K562 (cell line): Measurements from ENCODE around the gene BRSK1. TPM values are rescaled to one million over a fixed set of nuclear protein-coding genes. Genes with fewer than 3 reads are reported as not detected.

ENCODE experiments used
- ARID1B ChIP-seq: fragments of 450-650 bp; IDR thresholded peaks from 2 replicates; pipeline ENCODE4 v1.6.1; 2016; ENCODE audit warnings: antibody characterized with exemption, mild to moderate bottlenecking, inconsistent platforms
- ATF1 ChIP-seq, 2 experiments: fragments of 450-650 bp in 1 of 2; IDR thresholded peaks; 2 replicates each; pipeline ENCODE4 v1.6.1; 2016; ENCODE audit warnings: missing compliant biosample characterization in 1 of 2, missing genetic modification characterization in 1 of 2
- CSDE1 ChIP-seq, 2 experiments: fragments of 450-650 bp; IDR thresholded peaks; 2 replicates each; pipeline ENCODE4 v1.6.1; 2016; ENCODE audit warnings: mild to moderate bottlenecking in 1 of 2
- DACH1 ChIP-seq: fragments of 450-650 bp; IDR thresholded peaks from 2 replicates; pipeline ENCODE4 v1.6.1; 2018; ENCODE audit not compliant: partially characterized antibody
- FIP1L1 ChIP-seq: fragments of 200-400 bp; formaldehyde crosslinking; IDR thresholded peaks from 2 replicates; pipeline ENCODE4 v1.6.1; 2018; ENCODE audit warnings: mild to moderate bottlenecking, low read depth, low read length; ENCODE audit not compliant: poor library complexity, severe bottlenecking
- FOSL1 ChIP-seq: fragments of 200-800 bp; sonication (Bioruptor generic); conservative IDR thresholded peaks from 2 replicates; pipeline ENCODE4 v1.6.1; 2016; ENCODE audit warnings: missing genetic modification characterization, missing compliant biosample characterization
- GATAD2A ChIP-seq: fragments of 450-650 bp; IDR thresholded peaks from 2 replicates; pipeline ENCODE4 v1.6.1; 2017
- HNRNPH1 ChIP-seq: fragments of 200-400 bp; formaldehyde crosslinking; optimal IDR thresholded peaks from 2 replicates; pipeline ENCODE3; 2017; ENCODE audit warnings: low read depth, mild to moderate bottlenecking, low read length, moderate library complexity
- HSF4 ChIP-seq: fragments of 250-450 bp; sonication (Bioruptor Pico); IDR thresholded peaks from 2 replicates; pipeline ENCODE4 v2.1.2; 2022; ENCODE audit warnings: mild to moderate bottlenecking, moderate library complexity, borderline replicate concordance
- KDM4B ChIP-seq, 2 experiments: fragments of 450-650 bp in 1 of 2; sonication (generic) in 1 of 2; IDR thresholded peaks; 2 replicates each; pipeline ENCODE4 v1.6.1; 2016 to 2017; ENCODE audit warnings: borderline replicate concordance in 2 of 2, antibody characterized with exemption in 1 of 2, low read depth in 1 of 2, mild to moderate bottlenecking in 1 of 2
- MAFF ChIP-seq: IDR thresholded peaks from 2 replicates; pipeline ENCODE4 v1.6.1; 2012; ENCODE audit warnings: low read length, improper control_type of control experiment
- MAFK ChIP-seq: IDR thresholded peaks from 2 replicates; pipeline ENCODE4 v1.6.1; 2011; ENCODE audit warnings: low read length, improper control_type of control experiment
- MTF1 ChIP-seq: fragments of 250-450 bp; sonication (Bioruptor Pico); IDR thresholded peaks from 2 replicates; pipeline ENCODE4 v1.9.0; 2021; ENCODE audit warnings: moderate library complexity, mild to moderate bottlenecking, inconsistent platforms, borderline replicate concordance
- NFATC3 ChIP-seq: fragments of 450-650 bp; IDR thresholded peaks from 2 replicates; pipeline ENCODE4 v1.6.1; 2017; ENCODE audit warnings: mild to moderate bottlenecking
- NFE2L1 ChIP-seq: fragments of 450-650 bp; IDR thresholded peaks from 2 replicates; pipeline ENCODE4 v1.6.1; 2016; ENCODE audit warnings: missing genetic modification characterization, low read depth, mild to moderate bottlenecking, missing compliant biosample characterization, moderate library complexity, borderline replicate concordance
- POLR2G ChIP-seq: fragments of 200-400 bp; formaldehyde crosslinking; IDR thresholded peaks from 2 replicates; pipeline ENCODE4 v1.6.1; 2017; ENCODE audit warnings: low read depth, mild to moderate bottlenecking, antibody characterized with exemption, low read length, moderate library complexity
- RCOR1 ChIP-seq, 2 experiments: IDR thresholded peaks; 2 replicates each; pipeline ENCODE4 v1.6.1; 2012; ENCODE audit warnings: low read depth in 2 of 2, low read length in 2 of 2, borderline replicate concordance in 1 of 2, improper control_type of control experiment in 1 of 2
- SNIP1 ChIP-seq: fragments of 450-650 bp; IDR thresholded peaks from 2 replicates; pipeline ENCODE4 v1.7.1; 2017; ENCODE audit warnings: low read depth, mild to moderate bottlenecking
- THRAP3 ChIP-seq: fragments of 450-650 bp; IDR thresholded peaks from 2 replicates; pipeline ENCODE4 v1.6.1; 2016; ENCODE audit warnings: mild to moderate bottlenecking, inconsistent platforms, borderline replicate concordance
- ZEB2 ChIP-seq: fragments of 450-650 bp; IDR thresholded peaks from 2 replicates; pipeline ENCODE4 v1.6.1; 2016
- ZKSCAN1 ChIP-seq: fragments of 150-350 bp; IDR thresholded peaks from 2 replicates; pipeline ENCODE4 v1.6.1; 2016; ENCODE audit warnings: low read depth, low read length
- ZNF140 ChIP-seq: fragments of 250-450 bp; sonication (Bioruptor Pico); IDR thresholded peaks from 2 replicates; pipeline ENCODE4 v1.8.0; 2021; ENCODE audit warnings: moderate library complexity, mild to moderate bottlenecking, inconsistent platforms
- ZNF696 ChIP-seq: fragments of 250-450 bp; sonication (Bioruptor Pico); conservative IDR thresholded peaks from 2 replicates; pipeline ENCODE4 v1.4.0; 2020; ENCODE audit warnings: mild to moderate bottlenecking, moderate library complexity
- polyA plus RNA-seq, 8 experiments: library from polyadenylated mRNA; depleted of rRNA in 4 of 8; stranded (reverse) in 5 of 8; unstranded in 3 of 8; fragments of >200 nt; fragmentation: Nextera tagmentation in 2 of 8; fragmentation: Illumina TruSeq in 1 of 8; extraction: Ambion mirVana in 2 of 8; extraction: Trizol in 1 of 8; gene quantifications; 2 replicates each; pipeline versions ENCODE4 v1.2.1 to v1.2.3, GENCODE V29; 2011 to 2014; ENCODE audit warnings: inconsistent platforms in 1 of 8, missing spikeins in 1 of 8
- total RNA-seq, 7 experiments: library from RNA; depleted of rRNA in 6 of 7; stranded (reverse); fragments of >200 nt in 6 of 7; fragmentation: Illumina TruSeq in 2 of 7; extraction: Trizol in 2 of 7; gene quantifications; 2 replicates each; pipeline versions ENCODE4 v1.2.1 to v1.2.3, GENCODE V29; 2011 to 2021; ENCODE audit warnings: low replicate concordance in 1 of 7
- TF ChIP-seq, protein P1 (sequence below): sonication (generic); formaldehyde crosslinking; IDR thresholded peaks from 2 replicates; pipeline ENCODE4 v1.8.0; 2022; ENCODE audit warnings: missing genetic modification reagents, mild to moderate bottlenecking, borderline replicate concordance
- TF ChIP-seq, protein P2 (sequence below): sonication (generic); formaldehyde crosslinking; IDR thresholded peaks from 2 replicates; pipeline ENCODE4 v1.8.0; 2022; ENCODE audit warnings: mild to moderate bottlenecking, missing genetic modification reagents
- TF ChIP-seq, protein P3 (sequence below): IDR thresholded peaks from 2 replicates; pipeline ENCODE4 v1.6.1; 2016; ENCODE audit warnings: missing genetic modification characterization, missing compliant biosample characterization

The BRSK1 gene
- total and polyA plus RNA-seq, 9 of the 15 experiments (the other 6 are each of a cell fraction or from before 2014, with no cell fraction given): 1.7 to 9.3 (median 3.8) TPM; not detected in 2

GRCh38 chr19:55325172-55325571, 41.4 kb downstream of the BRSK1 start, which contains the start of gene TMEM150B (continued):
- TF ChIP-seq NFE2L1 (tag) (peak; percentile 58; the same call in 1 of the 2 replicates), CSDE1 (IDR thresholded peaks at IDR 0.05) (no peak), SNIP1 (no peak), ZEB2 (no peak), DACH1 (no peak), ZKSCAN1 (no peak), MTF1 (CRISPR knock-in tag) (no peak), ARID1B (peak; percentile 54), GATAD2A (no peak), MAFF (peak; percentile 87), THRAP3 (0 out of 2 replicates have a peak, but pooled peaks have one; percentile 26), FOSL1 (tag) (no peak), POLR2G (0 out of 2 replicates have a peak, but pooled peaks have one; percentile 28), MAFK (peak; percentile 87), RCOR1 (IDR thresholded peaks at IDR 0.05; ENCODE audit: borderline replicate concordance in 1 of 2, low read depth in 2 of 2, low read length in 2 of 2) (no peak), ATF1 (CRISPR knock-in tag; IDR thresholded peaks at IDR 0.05) (no peak), ATF1 (tag; IDR thresholded peaks at IDR 0.05) (0 out of 2 replicates have a peak, but pooled peaks have one; percentile 6), HNRNPH1 (no peak), HSF4 (CRISPR knock-in tag) (no peak), FIP1L1 (no peak), KDM4B (IDR thresholded peaks at IDR 0.05; ENCODE audit: borderline replicate concordance in 2 of 2, low read depth in 1 of 2) (no peak), ZNF140 (CRISPR knock-in tag) (no peak), NFATC3 (no peak), ZNF696 (no peak)
- TF ChIP-seq, protein P1, sequence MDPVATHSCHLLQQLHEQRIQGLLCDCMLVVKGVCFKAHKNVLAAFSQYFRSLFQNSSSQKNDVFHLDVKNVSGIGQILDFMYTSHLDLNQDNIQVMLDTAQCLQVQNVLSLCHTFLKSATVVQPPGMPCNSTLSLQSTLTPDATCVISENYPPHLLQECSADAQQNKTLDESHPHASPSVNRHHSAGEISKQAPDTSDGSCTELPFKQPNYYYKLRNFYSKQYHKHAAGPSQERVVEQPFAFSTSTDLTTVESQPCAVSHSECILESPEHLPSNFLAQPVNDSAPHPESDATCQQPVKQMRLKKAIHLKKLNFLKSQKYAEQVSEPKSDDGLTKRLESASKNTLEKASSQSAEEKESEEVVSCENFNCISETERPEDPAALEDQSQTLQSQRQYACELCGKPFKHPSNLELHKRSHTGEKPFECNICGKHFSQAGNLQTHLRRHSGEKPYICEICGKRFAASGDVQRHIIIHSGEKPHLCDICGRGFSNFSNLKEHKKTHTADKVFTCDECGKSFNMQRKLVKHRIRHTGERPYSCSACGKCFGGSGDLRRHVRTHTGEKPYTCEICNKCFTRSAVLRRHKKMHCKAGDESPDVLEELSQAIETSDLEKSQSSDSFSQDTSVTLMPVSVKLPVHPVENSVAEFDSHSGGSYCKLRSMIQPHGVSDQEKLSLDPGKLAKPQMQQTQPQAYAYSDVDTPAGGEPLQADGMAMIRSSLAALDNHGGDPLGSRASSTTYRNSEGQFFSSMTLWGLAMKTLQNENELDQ (CRISPR knock-in tag): no peak
- TF ChIP-seq, protein P2, sequence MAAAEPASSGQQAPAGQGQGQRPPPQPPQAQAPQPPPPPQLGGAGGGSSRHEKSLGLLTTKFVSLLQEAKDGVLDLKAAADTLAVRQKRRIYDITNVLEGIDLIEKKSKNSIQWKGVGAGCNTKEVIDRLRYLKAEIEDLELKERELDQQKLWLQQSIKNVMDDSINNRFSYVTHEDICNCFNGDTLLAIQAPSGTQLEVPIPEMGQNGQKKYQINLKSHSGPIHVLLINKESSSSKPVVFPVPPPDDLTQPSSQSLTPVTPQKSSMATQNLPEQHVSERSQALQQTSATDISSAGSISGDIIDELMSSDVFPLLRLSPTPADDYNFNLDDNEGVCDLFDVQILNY (CRISPR knock-in tag): no peak
- TF ChIP-seq, protein P3, sequence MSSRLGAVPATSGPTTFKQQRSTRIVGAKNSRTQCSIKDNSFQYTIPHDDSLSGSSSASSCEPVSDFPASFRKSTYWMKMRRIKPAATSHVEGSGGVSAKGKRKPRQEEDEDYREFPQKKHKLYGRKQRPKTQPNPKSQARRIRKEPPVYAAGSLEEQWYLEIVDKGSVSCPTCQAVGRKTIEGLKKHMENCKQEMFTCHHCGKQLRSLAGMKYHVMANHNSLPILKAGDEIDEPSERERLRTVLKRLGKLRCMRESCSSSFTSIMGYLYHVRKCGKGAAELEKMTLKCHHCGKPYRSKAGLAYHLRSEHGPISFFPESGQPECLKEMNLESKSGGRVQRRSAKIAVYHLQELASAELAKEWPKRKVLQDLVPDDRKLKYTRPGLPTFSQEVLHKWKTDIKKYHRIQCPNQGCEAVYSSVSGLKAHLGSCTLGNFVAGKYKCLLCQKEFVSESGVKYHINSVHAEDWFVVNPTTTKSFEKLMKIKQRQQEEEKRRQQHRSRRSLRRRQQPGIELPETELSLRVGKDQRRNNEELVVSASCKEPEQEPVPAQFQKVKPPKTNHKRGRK (tag): no peak
